K562 (cell line): ENCODE measurements around the gene MC2R.

Experiments used
- CREB1 ChIP-seq, 2 experiments: sonication (generic) in 1 of 2; formaldehyde crosslinking in 1 of 2; IDR thresholded peaks; 2 replicates each; pipeline versions ENCODE4 v1.6.1 to v1.8.0; 2012 to 2022; ENCODE audit warnings: inconsistent platforms in 1 of 2, mild to moderate bottlenecking in 1 of 2, missing genetic modification reagents in 1 of 2, moderate library complexity in 1 of 2
- CUX1 ChIP-seq: fragments of 200-800 bp; sonication (Bioruptor generic); IDR thresholded peaks from 2 replicates; pipeline ENCODE4 v1.6.1; 2016; ENCODE audit warnings: missing genetic modification characterization, missing compliant biosample characterization
- HNRNPLL ChIP-seq: fragments of 200-400 bp; formaldehyde crosslinking; IDR thresholded peaks from 2 replicates; pipeline ENCODE4 v1.6.1; 2017; ENCODE audit warnings: low read length, low read depth, mild to moderate bottlenecking; ENCODE audit not compliant: poor library complexity, severe bottlenecking
- HOXB6 ChIP-seq: fragments of 250-450 bp; sonication (Bioruptor Pico); IDR thresholded peaks from 2 replicates; pipeline ENCODE4 v1.5.1; 2022; ENCODE audit warnings: mild to moderate bottlenecking, borderline replicate concordance
- MAFK ChIP-seq: IDR thresholded peaks from 2 replicates; pipeline ENCODE4 v1.6.1; 2011; ENCODE audit warnings: low read length, improper control_type of control experiment
- MYBL2 ChIP-seq, 2 experiments: fragments of 450-650 bp in 1 of 2; sonication (generic) in 1 of 2; formaldehyde crosslinking in 1 of 2; IDR thresholded peaks; 2 replicates each; pipeline versions ENCODE4 v1.6.1 to v1.8.1; 2017 to 2022; ENCODE audit warnings: borderline replicate concordance in 1 of 2, inconsistent platforms in 1 of 2, low read depth in 1 of 2, mild to moderate bottlenecking in 1 of 2, missing genetic modification reagents in 1 of 2, moderate library complexity in 1 of 2
- POLR2AphosphoS5 ChIP-seq: IDR thresholded peaks from 2 replicates; pipeline ENCODE4 v1.6.1; 2011; ENCODE audit warnings: mild to moderate bottlenecking, low read depth, low read length, moderate library complexity; ENCODE audit not compliant: control insufficient read depth, insufficient read depth
- SREBF1 ChIP-seq: fragments of 150-350 bp; IDR thresholded peaks from 2 replicates; pipeline ENCODE4 v1.6.1; 2014; ENCODE audit warnings: antibody characterized with exemption, low read depth, low read length, borderline replicate concordance
- SREBF2 ChIP-seq: sonication (generic); formaldehyde crosslinking; IDR thresholded peaks from 2 replicates; pipeline ENCODE4 v1.4.0; 2020; ENCODE audit warnings: mild to moderate bottlenecking, missing genetic modification reagents
- ZNF584 ChIP-seq: fragments of 200-800 bp; sonication (Bioruptor generic); IDR thresholded peaks from 2 replicates; pipeline ENCODE4 v1.6.1; 2016; ENCODE audit warnings: low read depth, mild to moderate bottlenecking, missing genetic modification characterization, missing compliant biosample characterization

GRCh38 chr18:13913205-13913604 is 2.1 kb downstream of the MC2R start:
- TF ChIP-seq POLR2AphosphoS5 (no peak), MAFK (no peak), HOXB6 (CRISPR knock-in tag) (no peak), MYBL2 (IDR thresholded peaks at IDR 0.05; ENCODE audit: low read depth) (no peak), MYBL2 (CRISPR knock-in tag; IDR thresholded peaks at IDR 0.05; ENCODE audit: borderline replicate concordance) (no peak), CREB1 (IDR thresholded peaks at IDR 0.05) (no peak), CREB1 (CRISPR knock-in tag; IDR thresholded peaks at IDR 0.05) (no peak), CUX1 (CRISPR knock-in tag) (no peak), ZNF584 (CRISPR knock-in tag) (no peak), SREBF2 (CRISPR knock-in tag) (no peak), SREBF1 (no peak), HNRNPLL (no peak)
